GM08714 (cell line): ENCODE measurements around the gene IGFL3.
"Not testable (repeated sequence)": the region's sequence is repeated elsewhere in the genome, so short reads cannot be mapped to it uniquely, and the experiment has no call there.

Experiments used
- H3K4me3 ChIP-seq: fragments of 200-500 bp; sonication (Bioruptor generic); 2 replicates; pipeline ENCODE4 v1.5.1; 2014; ENCODE audit warnings: mild to moderate bottlenecking, low read length, inconsistent platforms
- ZNF274 ChIP-seq: IDR thresholded peaks from 2 replicates; pipeline ENCODE4 v1.6.1; 2012; ENCODE audit warnings: mild to moderate bottlenecking, low read depth, low read length

The IGFL3 gene

GRCh38 chr19:46109876-46110275, 14.6 kb downstream of the IGFL3 start:
- no peak for TF ChIP-seq ZNF274

DNA sequence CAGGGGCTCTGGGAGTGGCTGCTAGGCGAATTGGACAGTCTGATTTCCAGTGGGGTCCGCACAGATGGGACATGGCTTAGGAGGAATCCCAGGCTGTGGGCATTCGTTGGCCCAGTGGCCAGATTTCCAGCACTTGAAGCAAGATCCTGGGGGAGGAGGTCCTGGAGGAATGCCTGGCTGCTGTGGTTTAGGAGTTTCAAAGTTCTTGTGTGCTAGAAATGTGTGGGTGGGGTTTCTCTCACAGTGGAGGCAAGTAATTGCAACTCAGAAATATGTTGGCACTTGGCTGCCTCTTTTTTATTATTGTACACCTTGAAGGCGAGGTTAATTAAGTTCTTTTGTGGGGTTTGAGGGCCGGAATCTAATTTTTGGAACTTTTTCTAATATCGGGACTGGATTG, 17.1 kb downstream of the IGFL3 start:
- TF ChIP-seq ZNF274 = no peak
- no peak overlapping the region for H3K4me3 ChIP-seq

More at GRCh38 chr19:46109876-46110275, 14.6 kb downstream of the IGFL3 start:
- H3K4me3 ChIP-seq = no peak overlapping the region

DNA sequence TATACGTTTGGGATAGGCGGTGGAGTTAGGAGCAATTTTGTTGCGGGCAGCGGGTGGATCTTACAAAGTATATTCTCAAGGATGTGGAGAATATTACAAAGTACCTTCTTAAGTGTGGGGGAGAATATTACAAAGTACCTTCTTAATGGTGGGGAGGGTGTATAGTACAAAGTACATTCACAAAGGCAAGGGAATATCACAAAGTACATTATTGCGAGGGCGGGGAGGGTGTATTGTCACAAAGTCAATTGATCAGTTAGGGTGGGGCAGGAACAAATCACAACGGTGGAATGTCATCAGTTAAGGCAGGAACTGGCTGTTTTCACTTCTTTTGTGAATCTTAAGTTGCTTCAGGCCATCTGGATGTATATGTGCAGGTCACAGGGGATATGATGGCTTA, 22.2 kb downstream of the IGFL3 start:
- H3K4me3 ChIP-seq = not testable (repeated sequence)

DNA sequence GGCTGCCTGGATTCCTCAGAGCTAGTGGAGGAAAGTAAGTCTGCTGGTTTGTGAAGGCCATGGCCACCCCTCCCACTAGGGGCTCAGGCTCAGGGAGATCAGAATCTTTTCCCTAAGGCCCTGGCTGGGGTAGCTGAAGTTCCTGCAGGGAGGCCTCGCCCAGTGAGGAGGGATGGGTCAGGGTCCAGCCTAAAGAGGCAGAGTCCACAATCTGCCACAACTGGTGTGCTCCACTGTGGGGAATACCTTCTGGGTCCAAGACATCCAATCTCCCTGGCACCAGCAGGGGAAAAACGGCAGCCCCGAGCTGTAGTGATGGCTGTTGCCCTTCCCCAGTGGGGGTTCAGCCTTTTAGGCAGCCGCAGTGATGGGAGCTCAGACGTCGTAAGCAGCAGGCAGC, 23.2 kb downstream of the IGFL3 start:
- H3K4me3 ChIP-seq = no peak overlapping the region
- TF ChIP-seq ZNF274 = no peak

- no peak overlapping the region for H3K4me3 ChIP-seq
- no peak for TF ChIP-seq ZNF274
Measured at GRCh38 chr19:46100344-46100743, 24.1 kb downstream of the IGFL3 start.

GRCh38 chr19:46090444-46090843, 34.0 kb downstream of the IGFL3 start:
- no peak for TF ChIP-seq ZNF274
- no peak overlapping the region for H3K4me3 ChIP-seq

DNA sequence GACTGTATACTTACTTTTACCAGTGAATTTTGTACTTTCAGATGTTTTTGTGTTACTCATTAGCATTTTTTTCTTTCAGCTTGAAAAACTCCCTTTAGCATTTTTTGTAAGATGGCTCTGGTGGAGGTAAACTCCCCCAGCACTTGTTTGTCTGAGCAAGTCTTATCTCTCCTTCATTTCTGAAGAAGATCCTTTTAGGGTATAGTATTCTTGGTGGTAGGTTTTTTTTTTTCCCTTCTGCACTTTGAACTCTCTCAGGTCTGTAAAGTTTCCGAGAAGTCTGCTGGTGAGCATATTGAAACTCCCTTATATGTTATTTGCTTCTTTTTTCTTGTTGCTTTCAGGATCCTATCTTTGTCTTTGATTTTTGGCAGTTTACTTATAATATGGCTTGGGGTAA, 35.1 kb downstream of the IGFL3 start:
- no peak overlapping the region for H3K4me3 ChIP-seq
- no peak for TF ChIP-seq ZNF274

DNA sequence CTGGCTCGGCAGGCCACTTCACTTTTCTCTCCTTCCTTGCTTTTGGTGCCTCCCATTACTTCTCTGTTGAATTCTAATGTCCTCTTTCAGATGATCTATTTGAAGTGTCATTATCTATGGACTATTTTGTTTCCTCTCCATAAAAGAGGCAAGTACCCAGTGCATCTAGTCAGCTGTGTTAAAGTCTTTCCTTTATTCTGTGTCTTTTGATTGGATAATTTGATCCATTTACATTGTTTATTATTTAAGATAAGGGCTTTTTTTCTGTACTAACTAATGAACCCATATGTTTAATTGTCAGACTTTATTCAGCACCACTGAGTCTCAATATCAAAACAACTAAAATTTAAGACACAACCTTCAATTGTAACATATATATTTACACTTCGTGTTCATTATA, 36.4 kb downstream of the IGFL3 start:
- no peak overlapping the region for H3K4me3 ChIP-seq
- TF ChIP-seq ZNF274 = no peak

DNA sequence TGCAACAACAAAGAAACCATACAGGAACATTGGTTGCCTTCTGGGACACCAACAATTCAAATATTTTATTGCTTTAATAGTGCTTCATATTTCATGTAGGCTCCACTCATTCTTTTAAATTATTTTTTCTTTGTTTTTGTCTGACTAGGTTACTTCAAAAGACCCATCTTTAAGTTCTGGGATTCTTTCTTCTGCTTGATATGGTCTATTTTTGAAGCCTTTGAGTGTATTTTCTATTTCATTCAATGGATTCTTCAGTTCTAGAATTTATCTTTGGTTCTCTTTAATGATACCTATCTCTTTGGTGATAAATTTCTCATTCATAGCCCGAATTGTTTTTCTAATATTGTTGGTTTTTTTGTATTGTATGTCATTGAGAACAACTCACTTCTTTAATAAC, 38.6 kb downstream of the IGFL3 start:
- no peak for TF ChIP-seq ZNF274
- no peak overlapping the region for H3K4me3 ChIP-seq

GRCh38 chr19:46082728-46083050, 41.8 kb downstream of the IGFL3 start:
- TF ChIP-seq ZNF274 = no peak
- no peak overlapping the region for H3K4me3 ChIP-seq

- no peak overlapping the region for H3K4me3 ChIP-seq
Measured at GRCh38 chr19:46081928-46082727, 42.4 kb downstream of the IGFL3 start.

DNA sequence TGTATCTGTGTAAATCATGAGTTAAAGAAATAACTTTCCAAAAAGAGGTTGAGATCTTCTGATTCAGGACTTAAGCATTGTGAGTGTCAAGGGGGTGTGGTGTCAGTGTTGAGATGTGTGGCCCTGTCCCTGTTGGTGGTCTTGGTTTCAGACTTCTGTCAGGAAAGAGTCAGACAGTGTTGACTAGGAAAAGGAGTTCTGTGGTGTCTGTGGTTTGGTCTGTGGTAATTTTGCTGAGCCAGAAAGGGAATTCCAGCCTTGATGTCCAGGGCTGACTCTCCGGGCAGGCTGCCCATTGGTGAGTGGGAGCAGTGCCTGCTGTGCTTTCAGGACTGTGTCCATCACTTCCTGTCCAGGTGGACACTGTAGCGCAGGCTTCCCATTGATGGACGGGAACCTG, 43.9 kb downstream of the IGFL3 start:
- no peak overlapping the region for H3K4me3 ChIP-seq
- no peak for TF ChIP-seq ZNF274

More at GRCh38 chr19:46081928-46082727, 42.4 kb downstream of the IGFL3 start:
- TF ChIP-seq ZNF274 = no peak

GRCh38 chr19:46079576-46079975, 44.9 kb downstream of the IGFL3 start:
- H3K4me3 ChIP-seq = no peak overlapping the region
- no peak for TF ChIP-seq ZNF274

DNA sequence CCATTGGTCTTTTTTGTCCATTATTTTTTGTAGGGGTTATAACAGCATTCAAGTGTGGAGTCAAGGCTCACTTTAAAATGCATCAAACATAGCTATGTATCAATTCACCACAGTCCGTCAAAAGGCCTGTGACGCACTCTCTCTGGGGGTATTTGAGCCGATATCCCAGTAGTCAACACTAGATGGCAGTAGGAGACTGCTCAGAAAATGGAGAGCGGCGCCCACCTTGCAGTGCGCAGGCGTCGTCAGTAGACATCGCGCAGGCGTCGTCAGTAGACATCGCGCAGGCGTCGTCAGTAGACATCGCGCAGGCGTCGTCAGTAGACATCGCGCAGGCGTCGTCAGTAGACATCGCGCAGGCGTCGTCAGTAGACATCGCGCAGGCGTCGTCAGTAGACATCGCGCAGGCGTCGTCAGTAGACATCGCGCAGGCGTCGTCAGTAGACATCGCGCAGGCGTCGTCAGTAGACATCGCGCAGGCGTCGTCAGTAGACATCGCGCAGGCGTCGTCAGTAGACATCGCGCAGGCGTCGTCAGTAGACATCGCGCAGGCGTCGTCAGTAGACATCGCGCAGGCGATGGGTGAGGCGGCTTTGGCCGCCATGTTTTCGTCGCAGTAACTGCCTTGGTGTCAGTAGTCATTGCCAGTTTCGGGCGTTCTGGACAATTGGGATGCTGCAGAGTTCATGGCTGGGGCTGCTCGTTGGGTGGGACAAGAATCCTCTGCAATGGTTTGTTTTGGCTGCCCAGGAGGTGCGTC, 45.7 kb downstream of the IGFL3 start:
- not testable (repeated sequence) for H3K4me3 ChIP-seq

- no peak for TF ChIP-seq ZNF274
- H3K4me3 ChIP-seq = no peak overlapping the region
Measured at GRCh38 chr19:46077815-46078167, 46.7 kb downstream of the IGFL3 start.
